Fibroblast of the aortic adventitia (primary cell): Measurements from ENCODE around the gene LIN28B. TPM values are rescaled to one million over a fixed set of nuclear protein-coding genes. Genes with fewer than 3 reads are reported as not detected.

Experiments
- DNase-seq: peaks from one replicate; pipeline ENCODE4 v3.0.0-alpha.2; 2010; ENCODE audit warnings: low read depth
- H3K4me3 ChIP-seq: 2 replicates; pipeline ENCODE4 v1.5.1; 2011; ENCODE audit warnings: low read depth, mild to moderate bottlenecking, control low read depth, low read length, moderate library complexity
- total RNA-seq: library from RNA; depleted of rRNA; stranded (reverse); fragments of >200 nt; gene quantifications from 2 replicates; pipeline ENCODE4 v1.2.3, GENCODE V29; 2012; ENCODE audit warnings: low replicate concordance
- TF ChIP-seq, protein P1 (sequence below): IDR thresholded peaks from 2 replicates; pipeline ENCODE4 v1.5.1; 2011; ENCODE audit warnings: mild to moderate bottlenecking, low read length, control low read depth, inconsistent platforms; ENCODE audit not compliant: insufficient read depth

The LIN28B gene
- total RNA-seq, 1 donor: not detected

DNA sequence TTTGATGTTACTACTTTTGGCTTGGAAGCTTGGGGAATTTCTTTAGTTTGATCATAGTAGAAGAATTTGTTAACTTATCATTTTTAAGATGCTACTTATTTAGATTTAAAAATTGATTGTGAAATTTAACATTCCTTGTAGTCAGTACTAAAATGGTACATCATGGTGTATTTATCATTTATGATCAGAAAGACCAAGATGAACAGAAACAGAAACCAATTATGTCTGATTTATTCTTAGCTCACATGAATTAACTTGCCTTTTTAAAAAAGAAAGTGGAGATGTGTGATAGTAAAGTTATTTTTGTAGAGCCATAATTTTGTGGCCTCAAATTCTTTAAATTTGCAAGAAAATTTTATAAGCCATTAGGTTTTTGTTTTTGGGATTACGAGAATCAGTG lies 77.6 kb downstream of the LIN28B start:
- DNase-seq: no peak
- TF ChIP-seq, protein P1, sequence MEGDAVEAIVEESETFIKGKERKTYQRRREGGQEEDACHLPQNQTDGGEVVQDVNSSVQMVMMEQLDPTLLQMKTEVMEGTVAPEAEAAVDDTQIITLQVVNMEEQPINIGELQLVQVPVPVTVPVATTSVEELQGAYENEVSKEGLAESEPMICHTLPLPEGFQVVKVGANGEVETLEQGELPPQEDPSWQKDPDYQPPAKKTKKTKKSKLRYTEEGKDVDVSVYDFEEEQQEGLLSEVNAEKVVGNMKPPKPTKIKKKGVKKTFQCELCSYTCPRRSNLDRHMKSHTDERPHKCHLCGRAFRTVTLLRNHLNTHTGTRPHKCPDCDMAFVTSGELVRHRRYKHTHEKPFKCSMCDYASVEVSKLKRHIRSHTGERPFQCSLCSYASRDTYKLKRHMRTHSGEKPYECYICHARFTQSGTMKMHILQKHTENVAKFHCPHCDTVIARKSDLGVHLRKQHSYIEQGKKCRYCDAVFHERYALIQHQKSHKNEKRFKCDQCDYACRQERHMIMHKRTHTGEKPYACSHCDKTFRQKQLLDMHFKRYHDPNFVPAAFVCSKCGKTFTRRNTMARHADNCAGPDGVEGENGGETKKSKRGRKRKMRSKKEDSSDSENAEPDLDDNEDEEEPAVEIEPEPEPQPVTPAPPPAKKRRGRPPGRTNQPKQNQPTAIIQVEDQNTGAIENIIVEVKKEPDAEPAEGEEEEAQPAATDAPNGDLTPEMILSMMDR: no peak
- no peak overlapping the region for H3K4me3 ChIP-seq

DNA sequence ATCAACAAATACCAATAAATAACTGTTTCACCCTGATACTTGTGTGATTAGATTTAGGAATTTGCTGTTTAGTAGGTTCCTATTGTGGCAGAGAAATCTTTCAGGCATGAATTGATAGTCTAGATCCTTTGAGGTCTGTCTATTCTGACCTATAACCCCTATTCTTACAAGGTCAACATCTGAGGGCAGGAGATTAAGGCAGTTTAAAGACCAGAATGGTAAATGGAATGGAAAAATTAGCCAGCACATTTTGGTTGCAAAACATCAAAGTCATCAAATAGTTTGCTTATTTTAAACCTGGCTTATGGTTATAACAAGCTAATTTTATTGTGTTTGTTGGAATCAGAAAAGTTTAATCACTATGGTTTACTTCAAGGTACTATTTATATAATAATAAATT lies 78.4 kb downstream of the LIN28B start:
- no peak for DNase-seq
- no peak overlapping the region for H3K4me3 ChIP-seq
- TF ChIP-seq, protein P1: no peak

DNA sequence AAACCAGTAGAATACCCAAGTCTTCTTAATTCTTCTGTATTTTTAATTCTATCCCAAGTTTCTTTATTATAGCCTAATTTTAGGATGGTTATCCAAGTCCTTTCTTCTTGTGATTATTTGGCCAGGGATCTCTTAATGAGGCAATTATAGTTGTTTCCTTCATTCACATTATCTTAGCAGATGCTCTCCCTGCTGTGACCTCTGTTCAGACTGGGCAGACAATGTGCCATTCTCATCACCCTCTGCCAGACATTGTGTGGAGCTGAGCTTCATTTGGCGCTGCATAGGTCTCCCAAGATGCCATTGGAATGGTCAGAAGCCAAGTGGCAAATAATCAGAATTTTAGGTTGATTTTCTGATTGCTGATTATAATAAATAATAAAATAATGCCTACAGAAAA lies 79.4 kb downstream of the LIN28B start:
- H3K4me3 ChIP-seq: no peak overlapping the region
- no peak for DNase-seq
- TF ChIP-seq, protein P1: no peak

DNA sequence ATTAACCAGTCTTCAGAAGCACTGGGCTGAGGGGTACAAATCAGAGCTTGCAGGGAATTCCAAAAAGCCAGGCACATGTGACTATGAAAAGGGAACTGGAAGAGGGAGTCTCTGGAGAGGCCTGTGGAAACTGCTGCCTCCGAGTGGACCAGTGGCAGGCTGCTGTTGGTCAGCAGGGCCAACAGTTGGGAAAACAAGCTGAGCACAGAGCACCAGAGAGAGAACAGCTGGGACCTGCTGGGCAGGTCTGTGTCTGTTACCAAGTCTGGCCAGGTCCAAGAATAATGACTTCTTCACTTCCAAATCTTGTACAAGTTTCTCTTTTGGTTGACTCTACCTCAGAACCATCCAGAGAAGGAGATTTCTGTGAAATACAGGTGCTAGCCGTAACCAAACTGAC lies 81.4 kb downstream of the LIN28B start:
- TF ChIP-seq, protein P1: no peak
- no peak for DNase-seq
- H3K4me3 ChIP-seq: no peak overlapping the region

DNA sequence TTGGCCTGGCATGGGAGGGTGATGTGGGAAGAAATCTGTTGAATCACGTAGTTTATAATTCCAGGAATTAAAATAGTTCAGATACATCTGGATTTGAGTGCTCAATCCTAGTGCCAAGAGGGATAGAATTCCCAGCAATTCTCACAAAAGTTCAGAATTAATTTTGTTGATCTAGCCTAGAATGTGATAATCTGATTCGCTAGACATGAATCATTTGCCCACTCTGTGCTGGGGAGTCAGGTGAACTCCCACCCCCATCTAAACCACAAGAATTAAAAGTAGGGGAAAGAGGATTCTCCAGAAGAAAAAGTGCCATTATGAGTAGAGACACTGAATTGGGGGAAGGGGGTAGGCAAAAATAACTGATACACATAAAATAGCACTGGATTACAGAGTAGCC lies 85.0 kb downstream of the LIN28B start:
- no peak overlapping the region for H3K4me3 ChIP-seq
- peak; percentile 41 for DNase-seq
- TF ChIP-seq, protein P1: no peak

DNA sequence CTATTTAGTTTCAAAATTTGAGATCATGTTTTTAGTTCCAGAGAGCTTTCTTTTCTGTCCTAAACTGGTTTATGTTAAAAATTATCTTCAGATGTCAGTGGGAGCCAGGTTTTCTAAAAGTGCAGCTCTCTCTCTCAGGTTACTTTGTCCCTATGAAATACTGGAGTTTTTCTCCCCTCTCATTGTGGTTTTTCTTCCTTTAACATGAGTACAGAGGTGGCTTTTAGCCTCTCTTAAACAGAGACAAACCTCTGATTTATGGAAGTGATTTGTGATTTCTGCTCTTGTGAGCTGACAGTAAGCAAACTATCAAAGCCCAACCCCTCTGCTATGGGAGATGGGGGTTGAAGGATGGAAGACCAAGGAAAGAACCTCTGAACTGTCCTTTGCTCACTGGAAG lies 85.7 kb downstream of the LIN28B start:
- DNase-seq: no peak
- TF ChIP-seq, protein P1: no peak
- no peak overlapping the region for H3K4me3 ChIP-seq

DNA sequence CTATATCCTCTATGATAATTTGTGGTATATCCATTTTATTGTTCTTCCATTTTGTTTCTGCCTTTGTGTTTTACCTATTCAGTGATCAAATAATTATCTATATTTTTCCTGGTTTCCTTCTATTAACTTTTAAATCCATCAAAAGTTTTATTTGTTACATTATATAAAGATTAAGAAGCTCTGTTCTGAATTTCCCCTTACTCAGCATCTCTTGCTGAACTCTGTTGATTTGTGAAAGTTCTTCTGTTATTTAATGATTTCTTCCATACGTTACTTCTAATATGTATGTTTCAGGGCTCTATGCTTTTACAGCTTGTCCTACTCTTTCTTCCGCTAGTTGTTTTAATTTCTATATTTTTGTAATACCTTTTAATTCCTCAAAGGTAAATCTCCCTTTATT lies 87.1 kb downstream of the LIN28B start:
- TF ChIP-seq, protein P1: no peak
- DNase-seq: no peak
- H3K4me3 ChIP-seq: no peak overlapping the region
